Heart left ventricle (tissue), 13 donors: ENCODE results near the gene MACO1.

Experiments used
- POLR2A ChIP-seq, 2 donors: fragments of 450-650 bp; IDR thresholded peaks; one replicate each; pipeline ENCODE4 v1.6.1; 2017; ENCODE audit warnings: antibody characterized with exemption in 2 of 2, mild to moderate bottlenecking in 2 of 2, moderate library complexity in 2 of 2
- TF ChIP-seq, protein P1 (sequence below), 12 donors: fragments of 200-600 bp; sonication (generic) in 4 of 12; IDR thresholded peaks; one replicate each; pipeline versions ENCODE4 v1.5.0 to v1.8.0; 2018 to 2022; ENCODE audit warnings: antibody characterized with exemption in 12 of 12, mild to moderate bottlenecking in 5 of 12
- donor health status: ischemic (EF 13 %, LVEDD 7.1; RV severe dilation, severe dysfunction).
- donor health status: DM: no; HTN: yes; CAD: no.
- donor health status: DM: no; HTN: no; CAD: no.
- donor health status: ischemic (EF 25% LVEDD 6.9; RV normal size, moderate dysfunction).
- donor health status: ischemic (EF 25% LVEDD 5.7; RV mildly dilated, moderate dysfunction).
- donor health status: ischemic (EF 35%, LVEDD 5.7; RV mildly dilated, moderate dysfunction).
- donor health status: nonischemic (EF 11% LVEDD 7.7; RV severe dilation, severe dysfunction).
- donor health status: DM: yes; HTN: yes; CAD: no.
- donor health status: PGD.
- donor health status: ischemic (EF 29% LVEDD 5.4; RV normal size, mild dysfunction).
- donor health status: nonischemic (EF 23%, LVEDD 6.1; RV moderate dilation, normal function).

DNA sequence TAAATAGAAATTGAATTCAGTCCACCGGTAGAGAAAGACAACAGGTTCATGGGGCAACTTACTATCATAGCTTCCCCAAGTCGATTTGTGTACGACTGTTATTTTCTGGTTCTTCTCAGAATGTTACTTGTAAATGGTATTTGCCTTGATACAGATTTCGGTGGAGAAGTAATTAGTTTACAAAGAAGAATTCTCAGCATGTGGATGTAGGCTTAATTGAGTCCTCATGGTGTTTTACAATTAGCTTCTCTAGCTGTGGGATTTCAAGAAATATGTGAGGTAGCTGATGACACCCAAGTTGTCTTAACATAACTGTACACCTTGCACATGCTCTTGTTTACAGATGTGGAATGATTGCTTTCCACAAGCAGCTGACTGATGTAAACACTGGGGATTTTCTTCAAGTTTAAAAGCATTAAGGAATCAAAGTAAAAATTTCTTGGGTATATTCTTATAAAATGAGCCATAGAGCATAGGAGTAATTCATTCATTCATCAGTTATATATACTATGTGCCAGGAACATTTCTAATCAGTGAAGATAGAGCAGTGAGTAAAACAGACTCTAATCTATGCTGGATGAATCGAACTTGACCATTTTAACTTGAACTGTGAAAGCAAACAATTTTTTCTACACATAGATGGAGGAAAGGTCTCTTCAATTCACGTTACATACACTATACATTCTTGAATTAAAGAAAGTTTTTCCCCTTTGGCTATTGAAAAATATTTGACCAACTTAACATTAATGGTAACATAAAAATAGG lies 1.4 kb downstream of the MACO1 start:
- TF ChIP-seq POLR2A (IDR thresholded peaks at IDR 0.05): no peak
- TF ChIP-seq, protein P1, sequence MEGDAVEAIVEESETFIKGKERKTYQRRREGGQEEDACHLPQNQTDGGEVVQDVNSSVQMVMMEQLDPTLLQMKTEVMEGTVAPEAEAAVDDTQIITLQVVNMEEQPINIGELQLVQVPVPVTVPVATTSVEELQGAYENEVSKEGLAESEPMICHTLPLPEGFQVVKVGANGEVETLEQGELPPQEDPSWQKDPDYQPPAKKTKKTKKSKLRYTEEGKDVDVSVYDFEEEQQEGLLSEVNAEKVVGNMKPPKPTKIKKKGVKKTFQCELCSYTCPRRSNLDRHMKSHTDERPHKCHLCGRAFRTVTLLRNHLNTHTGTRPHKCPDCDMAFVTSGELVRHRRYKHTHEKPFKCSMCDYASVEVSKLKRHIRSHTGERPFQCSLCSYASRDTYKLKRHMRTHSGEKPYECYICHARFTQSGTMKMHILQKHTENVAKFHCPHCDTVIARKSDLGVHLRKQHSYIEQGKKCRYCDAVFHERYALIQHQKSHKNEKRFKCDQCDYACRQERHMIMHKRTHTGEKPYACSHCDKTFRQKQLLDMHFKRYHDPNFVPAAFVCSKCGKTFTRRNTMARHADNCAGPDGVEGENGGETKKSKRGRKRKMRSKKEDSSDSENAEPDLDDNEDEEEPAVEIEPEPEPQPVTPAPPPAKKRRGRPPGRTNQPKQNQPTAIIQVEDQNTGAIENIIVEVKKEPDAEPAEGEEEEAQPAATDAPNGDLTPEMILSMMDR (IDR thresholded peaks at IDR 0.05): no peak
